GM12801 (cell line): ENCODE results near the gene ZCCHC4.

Source experiments
- CTCF ChIP-seq: IDR thresholded peaks from one replicate; pipeline ENCODE4 v1.5.1; 2011; ENCODE audit warnings: control low read depth; ENCODE audit not compliant: insufficient read length; ENCODE audit errors: extremely low read depth

ZCCHC4 gene

GRCh38 chr4:25312496-25313200 is at the start of gene ZCCHC4:
ZCCHC4 (plus strand) TSS chr4:25312774; CDS start chr4:25312810, 36 bp downstream.
- peak; percentile 2 for TF ChIP-seq CTCF

GRCh38 chr4:25271866-25272265 is 40.7 kb upstream of the ZCCHC4 start:
- TF ChIP-seq CTCF = no peak

- TF ChIP-seq CTCF = no peak
Observed at GRCh38 chr4:25280210-25280609, 32.4 kb upstream of the ZCCHC4 start.

GRCh38 chr4:25283948-25284347 is 28.6 kb upstream of the ZCCHC4 start:
- no peak for TF ChIP-seq CTCF

- no peak for TF ChIP-seq CTCF
Observed at GRCh38 chr4:25284466-25284865, 28.1 kb upstream of the ZCCHC4 start.

GRCh38 chr4:25290490-25291067 is 22.0 kb upstream of the ZCCHC4 start:
- no peak for TF ChIP-seq CTCF

GRCh38 chr4:25291158-25291733 is 21.3 kb upstream of the ZCCHC4 start:
- TF ChIP-seq CTCF = no peak
